GM23338 (cell line): ENCODE measurements around the gene FBF1. TPM values are rescaled to one million over a fixed set of nuclear protein-coding genes. Genes with fewer than 3 reads are reported as not detected.
A peak's percentile ranks its signal among the peaks of the same experiment; 100 is the strongest.

ENCODE experiments used
- ATAC-seq: fragments of 200-7000 bp; cut with Tn5 transposase; 3 replicates; pipeline ENCODE4 v1.9.1; 2020
- DNase-seq: peaks from one replicate; pipeline ENCODE4 v3.0.0-alpha.2; 2015; ENCODE audit warnings: low spot score
- H2AFZ ChIP-seq: fragments of 200-600 bp; sonication (generic); 2 replicates; pipeline ENCODE4 v1.8.0; 2016; ENCODE audit warnings: antibody characterized with exemption, mild to moderate bottlenecking, moderate library complexity
- H3F3A ChIP-seq: fragments of 200-600 bp; sonication (generic); replicated peaks from 2 replicates; pipeline ENCODE4 v1.8.0; 2017; ENCODE audit warnings: antibody characterized with exemption, mixed run types, low read depth
- H3K27ac ChIP-seq: fragments of 200-600 bp; sonication (generic); 2 replicates; pipeline ENCODE4 v1.6.1; 2016; ENCODE audit warnings: low read depth
- H3K27me3 ChIP-seq: fragments of 200-600 bp; sonication (generic); 2 replicates; pipeline ENCODE4 v1.8.0; 2016; ENCODE audit warnings: mild to moderate bottlenecking, mixed run types, moderate library complexity; ENCODE audit not compliant: insufficient read depth
- H3K36me3 ChIP-seq: fragments of 200-600 bp; sonication (generic); 2 replicates; pipeline ENCODE4 v1.8.0; 2016; ENCODE audit warnings: mild to moderate bottlenecking; ENCODE audit not compliant: insufficient read depth
- H3K4me1 ChIP-seq: fragments of 200-600 bp; sonication (generic); 2 replicates; pipeline ENCODE4 v1.8.0; 2016; ENCODE audit warnings: mild to moderate bottlenecking, moderate library complexity; ENCODE audit not compliant: insufficient read depth
- H3K4me2 ChIP-seq: fragments of 200-600 bp; sonication (generic); 2 replicates; pipeline ENCODE4 v1.7.1; 2017; ENCODE audit warnings: mixed run types
- H3K4me3 ChIP-seq: fragments of 200-600 bp; sonication (generic); 2 replicates; pipeline ENCODE4 v1.6.1; 2016; ENCODE audit warnings: mixed run types
- H3K79me2 ChIP-seq: fragments of 200-600 bp; sonication (generic); replicated peaks from 2 replicates; pipeline ENCODE4 v1.8.0; 2017; ENCODE audit warnings: mild to moderate bottlenecking; ENCODE audit not compliant: insufficient read depth
- H3K9me2 ChIP-seq: fragments of 200-600 bp; sonication (generic); 2 replicates; pipeline ENCODE4 v1.8.0; 2017; ENCODE audit not compliant: insufficient read depth
- H4K20me1 ChIP-seq: fragments of 200-600 bp; sonication (generic); replicated peaks from 2 replicates; pipeline ENCODE4 v1.8.0; 2017; ENCODE audit warnings: mild to moderate bottlenecking; ENCODE audit not compliant: insufficient read depth
- H3K27ac Mint-ChIP-seq: 2 replicates; pipeline ENCODE4 v1.8.0; 2020; ENCODE audit warnings: inconsistent platforms, mild to moderate bottlenecking, moderate library complexity, mixed read lengths
- H3K27me3 Mint-ChIP-seq: 3 replicates; pipeline ENCODE4 v1.8.0; 2022; ENCODE audit warnings: low read depth, mild to moderate bottlenecking, moderate library complexity, mixed read lengths, inconsistent platforms; ENCODE audit not compliant: insufficient read depth, poor library complexity
- H3K36me3 Mint-ChIP-seq: 3 replicates; pipeline ENCODE4 v1.8.0; 2021; ENCODE audit warnings: low read depth, mild to moderate bottlenecking, inconsistent platforms, moderate library complexity, mixed read lengths
- H3K4me1 Mint-ChIP-seq: 3 replicates; pipeline ENCODE4 v1.8.0; 2020; ENCODE audit warnings: mild to moderate bottlenecking, inconsistent platforms, mixed read lengths
- H3K4me3 Mint-ChIP-seq: 3 replicates; pipeline ENCODE4 v1.8.0; 2021; ENCODE audit warnings: moderate library complexity, mild to moderate bottlenecking, inconsistent platforms, mixed read lengths
- H3K9me3 Mint-ChIP-seq: 3 replicates; pipeline ENCODE4 v1.8.0; 2020; ENCODE audit warnings: moderate library complexity, mild to moderate bottlenecking, inconsistent platforms, mixed read lengths
- CREB1 ChIP-seq: fragments of 250-450 bp; sonication (Bioruptor Pico); IDR thresholded peaks from 2 replicates; pipeline ENCODE4 v1.5.0; 2020; ENCODE audit warnings: low read depth, mild to moderate bottlenecking, moderate library complexity
- EZH2 ChIP-seq: fragments of 200-600 bp; sonication (generic); IDR thresholded peaks from one replicate; pipeline ENCODE4 v1.8.0; 2017; ENCODE audit warnings: antibody characterized with exemption, mild to moderate bottlenecking, low read depth; ENCODE audit not compliant: unreplicated experiment
- EZH2phosphoT487 ChIP-seq: fragments of 200-600 bp; sonication (generic); IDR thresholded peaks from one replicate; pipeline ENCODE4 v1.8.1; 2018; ENCODE audit warnings: antibody characterized with exemption; ENCODE audit not compliant: unreplicated experiment
- JUNB ChIP-seq: IDR thresholded peaks from one replicate; pipeline ENCODE4 v1.6.1; 2016; ENCODE audit warnings: antibody characterized with exemption; ENCODE audit not compliant: unreplicated experiment
- POLR2AphosphoS5 ChIP-seq: IDR thresholded peaks from 2 replicates; pipeline ENCODE4 v1.6.1; 2016; ENCODE audit warnings: antibody characterized with exemption, low read depth
- ZNF114 ChIP-seq: fragments of 250-450 bp; sonication (Bioruptor Pico); IDR thresholded peaks from 2 replicates; pipeline ENCODE4 v1.5.0; 2020; ENCODE audit warnings: mild to moderate bottlenecking, moderate library complexity
- polyA plus RNA-seq: library from polyadenylated mRNA; unstranded; fragments of >200 nt; fragmentation: Nextera tagmentation; extraction: Ambion mirVana; gene quantifications from 2 replicates; pipeline ENCODE4 v1.2.1, GENCODE V29; 2016
- total RNA-seq: library from RNA; depleted of rRNA; stranded (reverse); fragments of >200 nt; shearing (Covaris generic); gene quantifications from 2 replicates; pipeline ENCODE4 v1.2.3, GENCODE V29; 2014
- TF ChIP-seq, protein P1 (sequence below), 2 experiments: fragments of 200-600 bp in 1 of 2; sonication (generic) in 1 of 2; conservative IDR thresholded peaks; 2 replicates each; pipeline versions ENCODE4 v1.5.1 to v1.6.1; 2016 to 2017; ENCODE audit warnings: antibody characterized with exemption in 2 of 2, low read depth in 2 of 2, mild to moderate bottlenecking in 2 of 2, moderate library complexity in 1 of 2
- TF ChIP-seq, protein P2 (sequence below): IDR thresholded peaks from one replicate; pipeline ENCODE4 v1.6.1; 2018; ENCODE audit warnings: antibody characterized with exemption; ENCODE audit not compliant: unreplicated experiment
- TF ChIP-seq, protein P3 (sequence below): IDR thresholded peaks from 2 replicates; pipeline ENCODE4 v1.6.1; 2016; ENCODE audit warnings: antibody characterized with exemption
- TF ChIP-seq, protein P4 (sequence below): fragments of 250-450 bp; sonication (Bioruptor Pico); IDR thresholded peaks from 2 replicates; pipeline ENCODE4 v1.5.0; 2020; ENCODE audit warnings: mild to moderate bottlenecking, moderate library complexity

Gene FBF1
- total and polyA plus RNA-seq, 2 experiments from 2014 or later = 8.8 to 11.8 TPM

DNA sequence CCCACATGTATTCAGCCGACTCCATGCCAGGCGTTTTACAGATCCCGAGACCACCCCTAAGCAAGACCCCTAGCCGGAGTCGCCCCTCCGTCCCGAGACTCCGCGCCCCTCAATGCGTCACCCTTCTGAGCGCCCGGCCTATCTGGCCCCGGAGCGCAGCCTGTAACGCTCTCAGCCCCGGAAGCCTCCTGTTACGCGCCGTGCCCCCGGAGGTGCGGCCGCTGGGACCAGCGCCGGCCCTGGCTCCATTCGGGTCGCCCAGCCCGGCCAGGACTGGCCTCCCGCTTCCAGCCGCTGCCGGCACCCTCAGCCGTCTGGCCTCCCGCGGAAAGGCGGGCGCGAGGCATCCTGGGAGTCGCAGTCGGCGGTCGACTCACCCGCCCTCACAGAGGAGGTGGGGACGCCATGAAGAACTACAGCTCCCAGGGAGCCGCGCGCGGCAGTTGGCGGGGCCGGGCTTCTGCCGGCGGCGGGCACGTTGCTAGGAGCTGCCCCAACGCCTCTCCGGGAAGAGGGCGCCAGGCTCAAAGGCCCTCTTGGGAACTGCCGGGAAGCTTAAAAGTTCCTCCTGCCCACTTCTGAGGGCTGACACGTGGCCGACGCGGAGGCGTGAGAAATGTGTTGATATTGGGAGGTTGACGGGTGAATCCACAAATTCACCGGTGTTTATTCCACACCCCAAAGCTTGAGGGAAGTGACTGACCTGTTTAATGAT lies at the start of gene FBF1 (continued):
- TF ChIP-seq, protein P1, sequence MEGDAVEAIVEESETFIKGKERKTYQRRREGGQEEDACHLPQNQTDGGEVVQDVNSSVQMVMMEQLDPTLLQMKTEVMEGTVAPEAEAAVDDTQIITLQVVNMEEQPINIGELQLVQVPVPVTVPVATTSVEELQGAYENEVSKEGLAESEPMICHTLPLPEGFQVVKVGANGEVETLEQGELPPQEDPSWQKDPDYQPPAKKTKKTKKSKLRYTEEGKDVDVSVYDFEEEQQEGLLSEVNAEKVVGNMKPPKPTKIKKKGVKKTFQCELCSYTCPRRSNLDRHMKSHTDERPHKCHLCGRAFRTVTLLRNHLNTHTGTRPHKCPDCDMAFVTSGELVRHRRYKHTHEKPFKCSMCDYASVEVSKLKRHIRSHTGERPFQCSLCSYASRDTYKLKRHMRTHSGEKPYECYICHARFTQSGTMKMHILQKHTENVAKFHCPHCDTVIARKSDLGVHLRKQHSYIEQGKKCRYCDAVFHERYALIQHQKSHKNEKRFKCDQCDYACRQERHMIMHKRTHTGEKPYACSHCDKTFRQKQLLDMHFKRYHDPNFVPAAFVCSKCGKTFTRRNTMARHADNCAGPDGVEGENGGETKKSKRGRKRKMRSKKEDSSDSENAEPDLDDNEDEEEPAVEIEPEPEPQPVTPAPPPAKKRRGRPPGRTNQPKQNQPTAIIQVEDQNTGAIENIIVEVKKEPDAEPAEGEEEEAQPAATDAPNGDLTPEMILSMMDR (conservative IDR thresholded peaks at IDR 0.05; ENCODE audit: low read depth in 2 of 2) = 0 out of 4 replicates have a peak, but pooled peaks of 1 of the 2 experiments have one; percentile 15
- no peak for TF ChIP-seq ZNF114 (CRISPR knock-in tag)

DNA sequence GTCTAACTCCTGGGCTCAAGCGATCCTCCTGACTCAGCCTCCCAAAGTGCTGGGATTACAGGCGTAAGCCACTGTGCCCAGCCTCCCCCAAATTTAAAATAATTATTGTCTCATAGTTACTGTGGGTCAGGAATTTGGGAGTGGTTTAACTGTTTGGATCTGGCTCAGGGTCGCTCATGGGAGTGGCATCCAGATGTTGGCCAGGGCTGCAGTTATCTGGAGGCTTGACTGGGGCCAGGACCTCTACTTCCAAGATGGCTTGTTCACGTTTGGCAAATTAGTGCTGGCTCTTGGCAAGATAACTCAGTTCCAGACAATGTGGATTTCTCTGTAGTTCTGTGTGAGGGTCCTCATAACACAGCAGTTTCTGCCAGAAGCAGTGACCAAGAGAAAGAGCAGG lies 46.2 kb upstream of the FBF1 start:
- no peak for ATAC-seq
- no peak overlapping the region for H3K4me2 ChIP-seq
- Mint-ChIP-seq H3K27ac (no peak overlapping the region), H3K36me3 (peaks cover 15% of the 10 kb centered on the region; the same call in 2 of the 3 replicates), H3K4me3 (no peak overlapping the region), H3K9me3 (no peaks in the 10 kb centered on the region), H3K27me3 (peaks cover 3% of the 10 kb centered on the region), H3K4me1 (peaks cover 23% of the 10 kb centered on the region)
- H2AFZ ChIP-seq = no peak overlapping the region
- no peak overlapping the region for H3K27ac ChIP-seq
- peaks cover 9% of the 10 kb centered on the region for H3F3A ChIP-seq
- peaks cover 24% of the 10 kb centered on the region for H3K4me1 ChIP-seq
- no peak overlapping the region for H3K4me3 ChIP-seq
- no peaks in the 10 kb centered on the region for H3K36me3 ChIP-seq
- no peaks in the 10 kb centered on the region for H3K9me2 ChIP-seq
- H4K20me1 ChIP-seq = no peaks in the 10 kb centered on the region
- H3K27me3 ChIP-seq = no peaks in the 10 kb centered on the region
- no peak for DNase-seq
- H3K79me2 ChIP-seq = peaks cover 18% of the 10 kb centered on the region
- TF ChIP-seq EZH2 (no peak), POLR2AphosphoS5 (no peak), EZH2phosphoT487 (no peak), CREB1 (CRISPR knock-in tag) (no peak), ZNF114 (CRISPR knock-in tag) (no peak), JUNB (no peak)
- TF ChIP-seq, protein P2, sequence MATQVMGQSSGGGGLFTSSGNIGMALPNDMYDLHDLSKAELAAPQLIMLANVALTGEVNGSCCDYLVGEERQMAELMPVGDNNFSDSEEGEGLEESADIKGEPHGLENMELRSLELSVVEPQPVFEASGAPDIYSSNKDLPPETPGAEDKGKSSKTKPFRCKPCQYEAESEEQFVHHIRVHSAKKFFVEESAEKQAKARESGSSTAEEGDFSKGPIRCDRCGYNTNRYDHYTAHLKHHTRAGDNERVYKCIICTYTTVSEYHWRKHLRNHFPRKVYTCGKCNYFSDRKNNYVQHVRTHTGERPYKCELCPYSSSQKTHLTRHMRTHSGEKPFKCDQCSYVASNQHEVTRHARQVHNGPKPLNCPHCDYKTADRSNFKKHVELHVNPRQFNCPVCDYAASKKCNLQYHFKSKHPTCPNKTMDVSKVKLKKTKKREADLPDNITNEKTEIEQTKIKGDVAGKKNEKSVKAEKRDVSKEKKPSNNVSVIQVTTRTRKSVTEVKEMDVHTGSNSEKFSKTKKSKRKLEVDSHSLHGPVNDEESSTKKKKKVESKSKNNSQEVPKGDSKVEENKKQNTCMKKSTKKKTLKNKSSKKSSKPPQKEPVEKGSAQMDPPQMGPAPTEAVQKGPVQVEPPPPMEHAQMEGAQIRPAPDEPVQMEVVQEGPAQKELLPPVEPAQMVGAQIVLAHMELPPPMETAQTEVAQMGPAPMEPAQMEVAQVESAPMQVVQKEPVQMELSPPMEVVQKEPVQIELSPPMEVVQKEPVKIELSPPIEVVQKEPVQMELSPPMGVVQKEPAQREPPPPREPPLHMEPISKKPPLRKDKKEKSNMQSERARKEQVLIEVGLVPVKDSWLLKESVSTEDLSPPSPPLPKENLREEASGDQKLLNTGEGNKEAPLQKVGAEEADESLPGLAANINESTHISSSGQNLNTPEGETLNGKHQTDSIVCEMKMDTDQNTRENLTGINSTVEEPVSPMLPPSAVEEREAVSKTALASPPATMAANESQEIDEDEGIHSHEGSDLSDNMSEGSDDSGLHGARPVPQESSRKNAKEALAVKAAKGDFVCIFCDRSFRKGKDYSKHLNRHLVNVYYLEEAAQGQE = no peak
- TF ChIP-seq, protein P3, sequence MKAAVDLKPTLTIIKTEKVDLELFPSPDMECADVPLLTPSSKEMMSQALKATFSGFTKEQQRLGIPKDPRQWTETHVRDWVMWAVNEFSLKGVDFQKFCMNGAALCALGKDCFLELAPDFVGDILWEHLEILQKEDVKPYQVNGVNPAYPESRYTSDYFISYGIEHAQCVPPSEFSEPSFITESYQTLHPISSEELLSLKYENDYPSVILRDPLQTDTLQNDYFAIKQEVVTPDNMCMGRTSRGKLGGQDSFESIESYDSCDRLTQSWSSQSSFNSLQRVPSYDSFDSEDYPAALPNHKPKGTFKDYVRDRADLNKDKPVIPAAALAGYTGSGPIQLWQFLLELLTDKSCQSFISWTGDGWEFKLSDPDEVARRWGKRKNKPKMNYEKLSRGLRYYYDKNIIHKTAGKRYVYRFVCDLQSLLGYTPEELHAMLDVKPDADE = no peak
- TF ChIP-seq, protein P4, sequence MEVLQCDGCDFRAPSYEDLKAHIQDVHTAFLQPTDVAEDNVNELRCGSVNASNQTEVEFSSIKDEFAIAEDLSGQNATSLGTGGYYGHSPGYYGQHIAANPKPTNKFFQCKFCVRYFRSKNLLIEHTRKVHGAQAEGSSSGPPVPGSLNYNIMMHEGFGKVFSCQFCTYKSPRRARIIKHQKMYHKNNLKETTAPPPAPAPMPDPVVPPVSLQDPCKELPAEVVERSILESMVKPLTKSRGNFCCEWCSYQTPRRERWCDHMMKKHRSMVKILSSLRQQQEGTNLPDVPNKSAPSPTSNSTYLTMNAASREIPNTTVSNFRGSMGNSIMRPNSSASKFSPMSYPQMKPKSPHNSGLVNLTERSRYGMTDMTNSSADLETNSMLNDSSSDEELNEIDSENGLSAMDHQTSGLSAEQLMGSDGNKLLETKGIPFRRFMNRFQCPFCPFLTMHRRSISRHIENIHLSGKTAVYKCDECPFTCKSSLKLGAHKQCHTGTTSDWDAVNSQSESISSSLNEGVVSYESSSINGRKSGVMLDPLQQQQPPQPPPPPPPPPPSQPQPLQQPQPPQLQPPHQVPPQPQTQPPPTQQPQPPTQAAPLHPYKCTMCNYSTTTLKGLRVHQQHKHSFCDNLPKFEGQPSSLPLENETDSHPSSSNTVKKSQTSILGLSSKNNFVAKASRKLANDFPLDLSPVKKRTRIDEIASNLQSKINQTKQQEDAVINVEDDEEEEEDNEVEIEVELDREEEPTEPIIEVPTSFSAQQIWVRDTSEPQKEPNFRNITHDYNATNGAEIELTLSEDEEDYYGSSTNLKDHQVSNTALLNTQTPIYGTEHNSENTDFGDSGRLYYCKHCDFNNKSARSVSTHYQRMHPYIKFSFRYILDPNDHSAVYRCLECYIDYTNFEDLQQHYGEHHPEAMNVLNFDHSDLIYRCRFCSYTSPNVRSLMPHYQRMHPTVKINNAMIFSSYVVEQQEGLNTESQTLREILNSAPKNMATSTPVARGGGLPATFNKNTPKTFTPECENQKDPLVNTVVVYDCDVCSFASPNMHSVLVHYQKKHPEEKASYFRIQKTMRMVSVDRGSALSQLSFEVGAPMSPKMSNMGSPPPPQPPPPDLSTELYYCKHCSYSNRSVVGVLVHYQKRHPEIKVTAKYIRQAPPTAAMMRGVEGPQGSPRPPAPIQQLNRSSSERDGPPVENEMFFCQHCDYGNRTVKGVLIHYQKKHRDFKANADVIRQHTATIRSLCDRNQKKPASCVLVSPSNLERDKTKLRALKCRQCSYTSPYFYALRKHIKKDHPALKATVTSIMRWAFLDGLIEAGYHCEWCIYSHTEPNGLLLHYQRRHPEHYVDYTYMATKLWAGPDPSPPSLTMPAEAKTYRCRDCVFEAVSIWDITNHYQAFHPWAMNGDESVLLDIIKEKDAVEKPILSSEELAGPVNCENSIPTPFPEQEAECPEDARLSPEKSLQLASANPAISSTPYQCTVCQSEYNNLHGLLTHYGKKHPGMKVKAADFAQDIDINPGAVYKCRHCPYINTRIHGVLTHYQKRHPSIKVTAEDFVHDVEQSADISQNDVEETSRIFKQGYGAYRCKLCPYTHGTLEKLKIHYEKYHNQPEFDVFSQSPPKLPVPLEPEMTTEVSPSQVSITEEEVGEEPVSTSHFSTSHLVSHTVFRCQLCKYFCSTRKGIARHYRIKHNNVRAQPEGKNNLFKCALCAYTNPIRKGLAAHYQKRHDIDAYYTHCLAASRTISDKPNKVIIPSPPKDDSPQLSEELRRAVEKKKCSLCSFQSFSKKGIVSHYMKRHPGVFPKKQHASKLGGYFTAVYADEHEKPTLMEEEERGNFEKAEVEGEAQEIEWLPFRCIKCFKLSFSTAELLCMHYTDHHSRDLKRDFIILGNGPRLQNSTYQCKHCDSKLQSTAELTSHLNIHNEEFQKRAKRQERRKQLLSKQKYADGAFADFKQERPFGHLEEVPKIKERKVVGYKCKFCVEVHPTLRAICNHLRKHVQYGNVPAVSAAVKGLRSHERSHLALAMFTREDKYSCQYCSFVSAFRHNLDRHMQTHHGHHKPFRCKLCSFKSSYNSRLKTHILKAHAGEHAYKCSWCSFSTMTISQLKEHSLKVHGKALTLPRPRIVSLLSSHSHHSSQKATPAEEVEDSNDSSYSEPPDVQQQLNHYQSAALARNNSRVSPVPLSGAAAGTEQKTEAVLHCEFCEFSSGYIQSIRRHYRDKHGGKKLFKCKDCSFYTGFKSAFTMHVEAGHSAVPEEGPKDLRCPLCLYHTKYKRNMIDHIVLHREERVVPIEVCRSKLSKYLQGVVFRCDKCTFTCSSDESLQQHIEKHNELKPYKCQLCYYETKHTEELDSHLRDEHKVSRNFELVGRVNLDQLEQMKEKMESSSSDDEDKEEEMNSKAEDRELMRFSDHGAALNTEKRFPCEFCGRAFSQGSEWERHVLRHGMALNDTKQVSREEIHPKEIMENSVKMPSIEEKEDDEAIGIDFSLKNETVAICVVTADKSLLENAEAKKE = no peak
